NCI-H1694 treated with DMSO at 0.1 percent for 48 hours (cell line): ENCODE measurements around the gene CYP26C1.

Experiments used
- DNase-seq: peaks from one replicate; lab custom pipeline; 2025; lab: John Stamatoyannopoulos, UW

CYP26C1 gene

DNA sequence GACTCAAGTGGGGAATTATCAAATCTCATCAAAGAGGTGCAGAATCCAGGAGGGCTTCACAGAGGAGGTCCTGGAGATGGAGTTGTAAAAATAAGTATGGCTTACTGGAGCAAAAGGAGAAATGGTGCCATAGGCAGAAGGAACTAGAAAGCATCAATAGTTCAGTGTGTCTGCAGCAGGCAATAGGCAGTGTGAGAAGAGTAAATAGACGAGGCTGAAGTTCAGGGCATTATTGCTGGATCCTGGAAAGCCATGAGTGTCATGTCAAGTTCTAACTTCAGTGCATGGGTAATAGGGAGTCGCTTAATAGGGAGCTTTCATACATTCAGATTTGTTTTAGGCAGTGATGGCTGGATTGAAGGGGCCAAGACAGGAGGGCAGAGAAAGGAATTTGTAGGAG, 52.4 kb downstream of the CYP26C1 start:
- DNase-seq, result no peak

DNA sequence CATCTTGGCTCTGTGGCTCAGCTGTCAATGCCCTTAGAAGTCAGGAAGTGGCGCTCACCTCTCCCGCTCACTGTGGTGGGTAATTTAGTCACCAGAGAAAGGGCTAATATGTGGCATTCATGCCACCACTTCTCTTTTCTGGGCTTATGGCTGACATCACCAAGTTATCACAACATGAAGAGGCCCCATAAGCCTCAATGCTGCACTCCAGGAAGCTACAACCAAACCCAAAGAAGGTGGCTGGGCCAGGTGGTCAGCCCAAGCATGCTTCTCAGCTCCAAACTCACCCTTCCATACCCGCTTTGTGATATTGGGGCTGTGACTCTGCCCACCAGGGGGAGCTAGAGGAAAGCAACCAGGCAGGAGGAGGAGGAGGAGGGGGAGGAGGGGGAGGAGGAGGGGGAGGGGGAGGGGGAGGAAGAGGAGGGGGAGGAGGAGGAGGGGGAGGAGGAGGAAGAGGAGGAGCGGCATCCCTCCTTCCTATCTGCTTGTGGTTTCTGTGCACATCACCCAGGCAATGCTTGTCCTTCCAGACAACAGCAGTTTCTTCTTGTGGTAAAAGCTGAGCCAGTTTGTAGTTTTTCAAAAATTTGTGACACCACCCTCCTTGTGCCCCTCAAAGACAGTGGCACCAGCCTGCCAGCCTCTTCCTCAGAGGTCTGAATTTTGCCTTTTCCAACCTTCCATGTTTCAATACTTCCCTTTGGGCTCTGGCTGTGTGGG, 55.2 kb downstream of the CYP26C1 start:
- DNase-seq, result no peak
